Spleen (tissue), 7 donors: ENCODE data around the gene SATB1.

ENCODE experiments used
- POLR2A ChIP-seq, 3 donors: fragments of 450-650 bp; IDR thresholded peaks; one replicate each; pipeline ENCODE4 v1.5.1; 2017; ENCODE audit warnings: antibody characterized with exemption in 3 of 3, mild to moderate bottlenecking in 1 of 3
- TF ChIP-seq, protein P1 (sequence below), 11 experiments: fragments of 200-600 bp in 7 of 11; fragments of 450-650 bp in 4 of 11; sonication (generic) in 4 of 11; IDR thresholded peaks in 8 of 11; conservative IDR thresholded peaks in 3 of 11; 1 replicate in 7 of 11; 2 replicates in 4 of 11; pipeline versions ENCODE4 v1.4.0 to v1.8.0; 2016 to 2021; ENCODE audit warnings: antibody characterized with exemption in 11 of 11, inconsistent platforms in 4 of 11, mild to moderate bottlenecking in 1 of 11
- donor health status: DM: no; HTN: no; CAD: no; lungs with moderate emphysema.
- donor health status: DM: no; HTN: no; CAD: no.
- donor health status: DM: no; HTN: no; CAD: no.

DNA sequence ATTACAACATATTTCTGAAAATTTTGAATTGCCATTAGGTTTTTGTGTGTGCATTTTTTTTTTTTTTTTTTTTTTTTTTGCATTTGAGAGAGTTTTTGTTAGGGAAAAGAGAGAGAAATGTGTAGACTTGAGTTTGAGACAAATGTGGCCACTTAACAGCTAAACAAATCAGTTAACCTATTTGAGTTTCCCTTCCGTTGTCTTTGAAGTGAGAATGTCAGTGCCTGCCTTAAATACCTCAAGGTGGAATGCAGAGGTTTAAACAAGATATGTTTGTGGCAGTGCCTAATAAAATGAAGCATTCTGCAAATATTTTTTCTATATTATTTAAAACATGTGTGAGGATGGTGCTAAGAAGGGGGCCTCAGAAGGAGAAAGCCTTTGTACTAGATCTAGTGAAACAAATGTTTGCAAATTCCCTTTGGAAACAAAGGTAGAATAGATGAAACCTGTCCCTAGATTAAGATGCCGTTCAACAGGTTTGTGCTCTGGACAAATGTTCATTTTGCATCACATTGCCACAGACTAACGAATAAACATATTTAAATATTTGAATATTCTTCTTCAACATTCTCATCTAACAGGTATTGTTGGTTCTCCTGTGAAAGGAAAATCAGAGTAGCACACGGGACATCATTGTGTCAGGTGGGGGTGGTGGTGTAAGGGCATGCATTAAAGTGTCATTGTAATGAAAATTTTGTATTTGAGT lies 80.7 kb downstream of the SATB1 start:
- TF ChIP-seq, protein P1, sequence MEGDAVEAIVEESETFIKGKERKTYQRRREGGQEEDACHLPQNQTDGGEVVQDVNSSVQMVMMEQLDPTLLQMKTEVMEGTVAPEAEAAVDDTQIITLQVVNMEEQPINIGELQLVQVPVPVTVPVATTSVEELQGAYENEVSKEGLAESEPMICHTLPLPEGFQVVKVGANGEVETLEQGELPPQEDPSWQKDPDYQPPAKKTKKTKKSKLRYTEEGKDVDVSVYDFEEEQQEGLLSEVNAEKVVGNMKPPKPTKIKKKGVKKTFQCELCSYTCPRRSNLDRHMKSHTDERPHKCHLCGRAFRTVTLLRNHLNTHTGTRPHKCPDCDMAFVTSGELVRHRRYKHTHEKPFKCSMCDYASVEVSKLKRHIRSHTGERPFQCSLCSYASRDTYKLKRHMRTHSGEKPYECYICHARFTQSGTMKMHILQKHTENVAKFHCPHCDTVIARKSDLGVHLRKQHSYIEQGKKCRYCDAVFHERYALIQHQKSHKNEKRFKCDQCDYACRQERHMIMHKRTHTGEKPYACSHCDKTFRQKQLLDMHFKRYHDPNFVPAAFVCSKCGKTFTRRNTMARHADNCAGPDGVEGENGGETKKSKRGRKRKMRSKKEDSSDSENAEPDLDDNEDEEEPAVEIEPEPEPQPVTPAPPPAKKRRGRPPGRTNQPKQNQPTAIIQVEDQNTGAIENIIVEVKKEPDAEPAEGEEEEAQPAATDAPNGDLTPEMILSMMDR (IDR thresholded peaks at IDR 0.05 in 8 of 11, conservative IDR thresholded peaks at IDR 0.05 in 3 of 11): no peak
- no peak for TF ChIP-seq POLR2A (IDR thresholded peaks at IDR 0.05)
